ENCODE measurements around the gene PCNX2.

PCNX2 gene

GRCh38 chr1:232978091-232978634 is 317.4 kb downstream of the PCNX2 start:
- H3K9me3 Mint-ChIP-seq: peaks cover 12% of the 10 kb centered on the region
- no peaks in the 10 kb centered on the region for H3K27me3 Mint-ChIP-seq
- peaks cover 48% of the 10 kb centered on the region for H3K36me3 Mint-ChIP-seq
- H3K4me1 Mint-ChIP-seq: peaks cover 14% of the 10 kb centered on the region
- H3K4me3 Mint-ChIP-seq: no peak overlapping the region
- peak overlapping the region; percentile 79 for H3K27ac Mint-ChIP-seq
- ATAC-seq: peak; percentile 47

DNA sequence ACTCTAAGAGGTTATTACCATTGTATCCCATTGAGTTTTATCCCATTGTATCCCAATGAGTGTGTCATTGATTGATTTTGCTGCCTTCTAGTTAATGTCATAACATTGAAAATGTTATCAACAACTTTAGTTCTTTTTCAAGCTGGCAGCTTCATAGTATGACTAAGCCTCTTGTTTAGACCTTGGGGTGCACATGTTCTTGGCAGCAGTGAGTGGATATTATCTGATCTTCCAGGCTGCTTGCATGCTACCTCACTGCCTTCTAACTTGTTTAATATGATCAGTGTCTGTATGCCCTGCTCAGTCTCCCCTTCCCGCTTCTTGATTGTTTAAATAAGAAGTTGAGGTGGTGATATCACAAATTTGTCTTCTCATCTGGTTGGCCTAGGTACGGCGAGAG is 320.6 kb downstream of the PCNX2 start:
- Mint-ChIP-seq H3K27ac (no peak overlapping the region), H3K4me3 (no peak overlapping the region)
- no peak for ATAC-seq

DNA sequence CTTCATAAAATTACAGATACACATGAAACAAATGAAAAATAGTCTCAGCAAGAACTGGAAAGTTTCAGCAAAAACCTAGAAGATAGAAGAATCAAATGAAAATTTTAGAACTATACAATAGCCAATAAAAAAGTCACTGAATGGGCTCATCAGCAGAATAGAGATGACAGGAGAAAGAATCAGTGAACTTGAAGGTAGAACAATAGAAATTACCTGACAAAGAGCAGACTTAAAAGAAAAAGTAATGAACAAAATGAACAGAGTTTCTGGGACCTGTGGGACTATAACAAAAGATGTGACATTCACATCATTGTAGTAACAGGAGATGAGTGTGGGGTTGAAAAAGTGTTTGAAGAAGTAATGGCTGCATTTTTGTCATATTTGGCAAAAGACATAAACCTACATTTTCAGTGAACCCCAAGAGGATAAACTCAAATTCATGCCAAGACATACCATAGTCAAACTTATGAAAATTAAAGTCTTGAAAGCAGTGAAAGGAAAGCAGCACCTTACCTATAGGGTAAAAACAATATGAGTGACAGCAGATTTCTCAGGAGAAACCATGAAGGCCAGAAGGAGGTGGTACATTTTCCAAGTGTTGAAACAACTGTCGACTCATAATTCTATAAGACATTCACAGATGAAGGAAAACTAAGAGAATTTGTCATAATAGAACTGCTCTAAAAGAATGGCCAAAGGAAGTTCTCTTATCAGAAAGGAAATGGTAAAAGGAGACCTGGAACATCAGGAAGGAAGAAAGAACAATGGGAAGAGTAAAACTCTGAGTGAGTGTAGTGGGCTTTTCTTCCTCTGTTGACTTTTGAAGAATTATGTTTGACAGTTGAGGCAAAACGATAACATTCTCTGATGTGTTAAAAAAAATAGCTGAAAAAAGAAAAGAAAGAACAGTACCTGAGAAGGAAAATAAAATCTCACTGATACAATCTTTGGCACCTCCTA is 321.6 kb downstream of the PCNX2 start:
- no peak for ATAC-seq

More for the DNA sequence above, 320.6 kb downstream of the PCNX2 start:
- Mint-ChIP-seq H3K36me3 (peaks cover 79% of the 10 kb centered on the region), H3K9me3 (peaks cover 18% of the 10 kb centered on the region), H3K4me1 (peaks cover 14% of the 10 kb centered on the region), H3K27me3 (no peaks in the 10 kb centered on the region)

DNA sequence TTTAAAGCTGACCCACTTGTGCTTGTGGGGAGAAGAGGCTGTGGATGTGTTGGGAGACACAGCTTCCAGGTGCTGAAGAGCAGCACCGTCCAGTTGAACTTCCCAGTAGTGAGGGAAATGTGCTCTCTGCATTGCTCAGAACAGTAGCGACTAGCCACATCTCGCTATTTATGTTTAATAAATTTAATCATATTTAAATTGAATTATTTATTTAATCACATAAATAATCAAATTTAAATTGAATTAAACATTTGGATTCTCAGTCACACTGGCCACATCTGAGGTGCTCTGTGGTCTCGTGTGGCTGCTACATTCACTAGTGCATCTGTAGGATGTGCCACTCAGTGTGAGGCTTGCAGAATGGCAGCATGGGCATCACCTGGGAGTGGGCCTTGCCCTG is 325.0 kb downstream of the PCNX2 start:
- Mint-ChIP-seq H3K27ac (no peak overlapping the region), H3K4me1 (no peaks in the 10 kb centered on the region), H3K36me3 (peaks cover 83% of the 10 kb centered on the region), H3K4me3 (no peak overlapping the region), H3K9me3 (peaks cover 18% of the 10 kb centered on the region), H3K27me3 (no peaks in the 10 kb centered on the region)
- no peak for ATAC-seq

More for the DNA sequence above, 321.6 kb downstream of the PCNX2 start:
- H3K36me3 Mint-ChIP-seq: peaks cover 83% of the 10 kb centered on the region
- no peaks in the 10 kb centered on the region for H3K27me3 Mint-ChIP-seq
- H3K4me3 Mint-ChIP-seq: no peak overlapping the region
- peaks cover 11% of the 10 kb centered on the region for H3K4me1 Mint-ChIP-seq
- no peak overlapping the region for H3K27ac Mint-ChIP-seq
- peaks cover 18% of the 10 kb centered on the region for H3K9me3 Mint-ChIP-seq

DNA sequence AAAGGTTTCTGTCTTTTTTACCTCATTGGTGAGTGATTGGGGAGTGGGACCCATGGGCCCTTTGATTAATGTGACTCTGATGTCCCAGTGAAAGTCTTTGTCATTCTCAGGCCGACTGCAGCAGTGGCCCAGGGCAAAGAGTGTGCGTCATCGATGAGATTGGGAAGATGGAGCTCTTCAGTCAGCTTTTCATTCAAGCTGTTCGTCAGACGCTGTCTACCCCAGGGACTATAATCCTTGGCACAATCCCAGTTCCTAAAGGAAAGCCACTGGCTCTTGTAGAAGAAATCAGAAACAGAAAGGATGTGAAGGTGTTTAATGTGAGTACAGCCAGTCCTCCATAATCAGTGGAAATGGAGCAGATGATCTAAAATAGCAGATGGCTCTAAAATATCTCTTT is 325.7 kb downstream of the PCNX2 start:
- Mint-ChIP-seq H3K9me3 (peaks cover 18% of the 10 kb centered on the region), H3K27me3 (no peaks in the 10 kb centered on the region), H3K27ac (no peak overlapping the region), H3K36me3 (peaks cover 84% of the 10 kb centered on the region), H3K4me3 (no peak overlapping the region), H3K4me1 (no peaks in the 10 kb centered on the region)
- no peak for ATAC-seq

DNA sequence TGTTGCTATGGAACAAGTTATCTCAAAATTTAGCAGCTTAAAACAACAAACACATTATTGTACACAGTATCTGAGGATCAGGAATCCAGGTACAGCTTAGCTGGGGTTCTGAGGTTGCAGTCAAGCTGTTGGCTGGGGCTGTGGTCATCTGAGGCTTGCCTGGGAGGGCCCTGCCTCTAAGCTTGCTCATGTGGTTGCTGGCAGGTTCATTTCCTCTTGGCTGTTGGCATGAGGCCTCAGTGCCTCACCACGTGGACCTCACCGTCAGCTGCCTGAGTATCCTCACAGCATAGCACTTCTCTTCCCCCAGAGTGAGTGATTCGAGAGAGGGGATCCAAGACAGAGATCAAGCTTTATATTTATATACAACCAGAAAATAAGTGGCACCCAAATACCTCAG is 326.6 kb downstream of the PCNX2 start:
- no peak overlapping the region for H3K4me3 Mint-ChIP-seq
- no peaks in the 10 kb centered on the region for H3K4me1 Mint-ChIP-seq
- peaks cover 14% of the 10 kb centered on the region for H3K9me3 Mint-ChIP-seq
- H3K36me3 Mint-ChIP-seq: peaks cover 79% of the 10 kb centered on the region
- no peaks in the 10 kb centered on the region for H3K27me3 Mint-ChIP-seq
- H3K27ac Mint-ChIP-seq: no peak overlapping the region
- ATAC-seq: no peak

DNA sequence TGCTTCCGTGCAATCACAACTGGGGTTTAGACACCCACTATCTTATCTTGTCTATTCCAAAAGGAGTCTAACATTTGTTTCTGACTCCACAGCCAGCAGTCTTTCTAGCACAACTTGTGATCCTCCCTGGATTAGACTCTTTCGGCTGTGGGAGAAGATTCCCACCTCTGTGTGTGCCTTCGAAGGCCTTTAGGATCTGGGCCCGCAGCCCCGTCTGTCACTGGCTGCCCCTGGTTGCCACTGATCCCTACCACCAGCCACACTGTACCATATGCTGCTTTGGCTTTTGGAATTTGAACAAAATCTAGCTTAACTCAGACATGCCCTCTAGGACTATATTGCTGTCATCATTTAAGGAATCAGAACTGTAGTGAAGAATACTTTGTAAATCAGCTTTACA is 327.1 kb downstream of the PCNX2 start:
- H3K36me3 Mint-ChIP-seq: peaks cover 79% of the 10 kb centered on the region
- peaks cover 3% of the 10 kb centered on the region for H3K4me1 Mint-ChIP-seq
- H3K4me3 Mint-ChIP-seq: no peak overlapping the region
- H3K9me3 Mint-ChIP-seq: peaks cover 9% of the 10 kb centered on the region
- no peak for ATAC-seq
- H3K27me3 Mint-ChIP-seq: no peaks in the 10 kb centered on the region
- no peak overlapping the region for H3K27ac Mint-ChIP-seq

DNA sequence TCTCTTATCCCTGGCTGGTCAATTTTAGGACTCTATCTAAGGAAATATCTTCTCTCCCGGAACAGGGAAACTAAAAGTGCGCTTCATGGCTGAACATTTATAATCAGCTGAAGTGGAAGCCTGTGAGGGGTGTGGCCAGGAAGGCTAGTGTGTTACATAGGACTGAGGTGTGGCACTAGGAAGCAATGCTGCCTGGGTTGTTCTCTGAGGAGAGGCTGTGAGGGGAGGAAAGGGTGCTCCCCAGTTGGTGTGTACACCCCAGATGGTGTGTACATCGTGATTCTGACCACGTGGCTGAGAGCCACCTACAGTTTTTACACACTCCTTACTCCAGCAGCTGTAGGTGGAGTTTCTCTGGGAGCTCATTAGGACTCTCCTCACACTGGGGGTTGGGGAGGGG is 328.9 kb downstream of the PCNX2 start:
- H3K27ac Mint-ChIP-seq: no peak overlapping the region
- peaks cover 73% of the 10 kb centered on the region for H3K36me3 Mint-ChIP-seq
- H3K4me3 Mint-ChIP-seq: no peak overlapping the region
- H3K27me3 Mint-ChIP-seq: no peaks in the 10 kb centered on the region
- no peaks in the 10 kb centered on the region for H3K9me3 Mint-ChIP-seq
- ATAC-seq: no peak
- peaks cover 6% of the 10 kb centered on the region for H3K4me1 Mint-ChIP-seq

- H3K36me3 Mint-ChIP-seq: peaks cover 71% of the 10 kb centered on the region
- H3K4me1 Mint-ChIP-seq: peaks cover 6% of the 10 kb centered on the region
- no peaks in the 10 kb centered on the region for H3K27me3 Mint-ChIP-seq
- no peaks in the 10 kb centered on the region for H3K9me3 Mint-ChIP-seq
- ATAC-seq: no peak
- H3K4me3 Mint-ChIP-seq: no peak overlapping the region
- H3K27ac Mint-ChIP-seq: no peak overlapping the region
Observed at GRCh38 chr1:232965912-232966217, 329.7 kb downstream of the PCNX2 start.

- Mint-ChIP-seq H3K36me3 (peaks cover 68% of the 10 kb centered on the region), H3K27me3 (no peaks in the 10 kb centered on the region), H3K27ac (no peak overlapping the region), H3K4me1 (peaks cover 6% of the 10 kb centered on the region), H3K4me3 (no peak overlapping the region), H3K9me3 (no peaks in the 10 kb centered on the region)
- no peak for ATAC-seq
Observed at GRCh38 chr1:232965124-232965911, 330.2 kb downstream of the PCNX2 start.

- no peaks in the 10 kb centered on the region for H3K9me3 Mint-ChIP-seq
- no peak overlapping the region for H3K4me3 Mint-ChIP-seq
- no peak overlapping the region for H3K27ac Mint-ChIP-seq
- peaks cover 6% of the 10 kb centered on the region for H3K4me1 Mint-ChIP-seq
- no peak for ATAC-seq
- H3K36me3 Mint-ChIP-seq: peaks cover 66% of the 10 kb centered on the region
- no peaks in the 10 kb centered on the region for H3K27me3 Mint-ChIP-seq
Observed at GRCh38 chr1:232964601-232965000, 330.9 kb downstream of the PCNX2 start.

- Mint-ChIP-seq H3K27me3 (no peaks in the 10 kb centered on the region), H3K36me3 (peaks cover 67% of the 10 kb centered on the region), H3K4me3 (no peak overlapping the region), H3K4me1 (peaks cover 6% of the 10 kb centered on the region), H3K9me3 (peaks cover 4% of the 10 kb centered on the region), H3K27ac (no peak overlapping the region)
- no peak for ATAC-seq
Observed at GRCh38 chr1:232962761-232963745, 332.5 kb downstream of the PCNX2 start.

- Mint-ChIP-seq H3K27me3 (no peaks in the 10 kb centered on the region), H3K36me3 (peaks cover 55% of the 10 kb centered on the region), H3K4me1 (peaks cover 9% of the 10 kb centered on the region), H3K27ac (no peak overlapping the region), H3K4me3 (no peak overlapping the region), H3K9me3 (peaks cover 8% of the 10 kb centered on the region)
- no peak for ATAC-seq
Observed at GRCh38 chr1:232958067-232958466, 337.5 kb downstream of the PCNX2 start.

DNA sequence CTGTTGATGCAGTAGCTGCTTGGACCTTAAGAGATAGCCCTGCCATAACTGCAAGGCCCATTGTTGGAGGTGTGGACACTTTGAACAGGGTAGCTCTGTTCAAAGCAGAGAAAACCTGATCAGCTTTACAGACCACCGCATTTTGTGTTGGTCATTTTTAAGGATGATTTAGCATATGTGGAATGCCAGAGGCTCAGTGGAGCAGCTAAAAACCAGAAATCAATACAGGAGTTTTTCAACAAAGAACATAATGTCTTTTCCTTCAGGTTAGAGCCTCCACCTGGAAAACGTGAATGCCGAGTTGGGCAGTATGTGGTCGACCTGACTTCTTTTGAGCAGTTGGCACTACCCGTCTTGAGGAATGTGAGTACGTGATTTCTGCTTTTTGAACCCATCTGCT is 339.4 kb downstream of the PCNX2 start:
- no peak for ATAC-seq
- peaks cover 49% of the 10 kb centered on the region for H3K36me3 Mint-ChIP-seq

More for the DNA sequence above, 339.4 kb downstream of the PCNX2 start:
- H3K27me3 Mint-ChIP-seq: no peaks in the 10 kb centered on the region
- H3K4me1 Mint-ChIP-seq: peaks cover 29% of the 10 kb centered on the region
- no peak overlapping the region for H3K4me3 Mint-ChIP-seq
- H3K27ac Mint-ChIP-seq: no peak overlapping the region
- H3K9me3 Mint-ChIP-seq: peaks cover 8% of the 10 kb centered on the region
